ENCODE results near the gene ZBTB34. TPM values are rescaled to one million over a fixed set of nuclear protein-coding genes. Genes with fewer than 3 reads are reported as not detected.
"Not testable (repeated sequence)": the region's sequence is repeated elsewhere in the genome, so short reads cannot be mapped to it uniquely, and the experiment has no call there.

ZBTB34 gene
- total RNA-seq (10.9 and 13.0 TPM in 2 replicates), polyA plus RNA-seq (4.9 and 8.8 TPM in 2 replicates)

GRCh38 chr9:126860077-126860756 is at the start of gene ZBTB34:
Gene ZBTB34 (plus strand): TSS chr9:126860639. CDS start chr9:126879400, 18,761 bp downstream.
- H3K4me3 ChIP-seq = peak within 1 kb of the TSS; percentile 99
- peak; percentile 58 to 84 for DNase-seq (ENCODE audit: low read depth in 1 of 2, low spot score in 1 of 2)
- H3K9me3 ChIP-seq (ENCODE audit: low read depth) = no peaks in the 10 kb centered on the region
- no peaks in the 10 kb centered on the region for H3K27me3 ChIP-seq
- peaks cover 7% of the 10 kb centered on the region for H3K36me3 ChIP-seq
- peak within 1 kb of the TSS; percentile 95 for H3K27ac ChIP-seq
- H3K4me1 ChIP-seq (ENCODE audit: low read depth) = peaks cover 17% of the 10 kb centered on the region
- TF ChIP-seq CTCF (IDR thresholded peaks at IDR 0.05; ENCODE audit: low read depth, low read length) = peak; percentile 95

GRCh38 chr9:126813072-126813471 is 47.4 kb upstream of the ZBTB34 start:
- Histone ChIP-seq H3K27ac (peak overlapping the region; percentile 67), H3K9me3 (ENCODE audit: low read depth) (no peaks in the 10 kb centered on the region)

GRCh38 chr9:126814091-126814490 is 46.3 kb upstream of the ZBTB34 start:
- Histone ChIP-seq H3K4me1 (ENCODE audit: low read depth) (peaks cover 15% of the 10 kb centered on the region), H3K36me3 (peaks cover 6% of the 10 kb centered on the region), H3K27ac (no peak overlapping the region), H3K27me3 (no peaks in the 10 kb centered on the region), H3K4me3 (no peak overlapping the region), H3K9me3 (ENCODE audit: low read depth) (peaks cover 4% of the 10 kb centered on the region)
- no peak for DNase-seq (ENCODE audit: low read depth in 1 of 2, low spot score in 1 of 2)
- no peak for TF ChIP-seq CTCF (IDR thresholded peaks at IDR 0.05; ENCODE audit: low read depth, low read length)

More at GRCh38 chr9:126813072-126813471, 47.4 kb upstream of the ZBTB34 start:
- H3K4me1 ChIP-seq (ENCODE audit: low read depth) = peaks cover 25% of the 10 kb centered on the region
- TF ChIP-seq CTCF (IDR thresholded peaks at IDR 0.05; ENCODE audit: low read depth, low read length) = no peak
- peaks cover 7% of the 10 kb centered on the region for H3K36me3 ChIP-seq
- H3K27me3 ChIP-seq = no peaks in the 10 kb centered on the region
- no peak overlapping the region for H3K4me3 ChIP-seq
- no peak for DNase-seq (ENCODE audit: low read depth in 1 of 2, low spot score in 1 of 2)

GRCh38 chr9:126817615-126818014 is 42.8 kb upstream of the ZBTB34 start:
- H3K9me3 ChIP-seq (ENCODE audit: low read depth); DNase-seq (ENCODE audit: low read depth in 1 of 2, low spot score in 1 of 2); H3K4me3 ChIP-seq; H3K36me3 ChIP-seq; H3K27me3 ChIP-seq; H3K27ac ChIP-seq: not testable (repeated sequence)
- peaks cover 12% of the 10 kb centered on the region for H3K4me1 ChIP-seq (ENCODE audit: low read depth)

- H3K36me3 ChIP-seq = peaks cover 4% of the 10 kb centered on the region
- H3K27me3 ChIP-seq = no peaks in the 10 kb centered on the region
- H3K4me1 ChIP-seq (ENCODE audit: low read depth) = peaks cover 5% of the 10 kb centered on the region
- DNase-seq (ENCODE audit: low read depth in 1 of 2, low spot score in 1 of 2) = no peak
- no peak overlapping the region for H3K27ac ChIP-seq
- no peak for TF ChIP-seq CTCF (IDR thresholded peaks at IDR 0.05; ENCODE audit: low read depth, low read length)
- peaks cover 4% of the 10 kb centered on the region for H3K9me3 ChIP-seq (ENCODE audit: low read depth)
- H3K4me3 ChIP-seq = no peak overlapping the region
Observed at GRCh38 chr9:126818482-126818881, 42.0 kb upstream of the ZBTB34 start.

- DNase-seq (ENCODE audit: low read depth in 1 of 2, low spot score in 1 of 2) = no peak
Observed at GRCh38 chr9:126819482-126819881, 41.0 kb upstream of the ZBTB34 start.

More at GRCh38 chr9:126819482-126819881, 41.0 kb upstream of the ZBTB34 start:
- Histone ChIP-seq H3K9me3 (ENCODE audit: low read depth) (peaks cover 4% of the 10 kb centered on the region), H3K27ac (no peak overlapping the region), H3K4me3 (no peak overlapping the region), H3K36me3 (peaks cover 4% of the 10 kb centered on the region), H3K27me3 (no peaks in the 10 kb centered on the region), H3K4me1 (ENCODE audit: low read depth) (no peaks in the 10 kb centered on the region)
- no peak for TF ChIP-seq CTCF (IDR thresholded peaks at IDR 0.05; ENCODE audit: low read depth, low read length)

All from cardiac muscle cell (in vitro differentiated cells and primary cell).